ENCODE measurements around the gene DPEP2NB. TPM values are rescaled to one million over a fixed set of nuclear protein-coding genes. Genes with fewer than 3 reads are reported as not detected.
"Not testable (repeated sequence)": the region's sequence is repeated elsewhere in the genome, so short reads cannot be mapped to it uniquely, and the experiment has no call there.

The DPEP2NB gene
- total RNA-seq, 1 donor from 2014 or later = not detected

GRCh38 chr16:68009872-68010271, 5.8 kb downstream of the DPEP2NB start:
- DNase-seq = not testable (repeated sequence)

- no peak for DNase-seq
Observed at GRCh38 chr16:68009157-68009735, 6.5 kb downstream of the DPEP2NB start.

GRCh38 chr16:68005786-68006286, 9.9 kb downstream of the DPEP2NB start:
- no peak for DNase-seq

- no peak for DNase-seq
Observed at GRCh38 chr16:68005211-68005610, 10.5 kb downstream of the DPEP2NB start.

GRCh38 chr16:68003031-68003430, 12.7 kb downstream of the DPEP2NB start:
- no peak for DNase-seq

- DNase-seq = no peak
Observed at GRCh38 chr16:68000450-68000849, 15.3 kb downstream of the DPEP2NB start.

GRCh38 chr16:67999985-68000384, 15.7 kb downstream of the DPEP2NB start:
- DNase-seq = no peak

- DNase-seq = not testable (repeated sequence)
Observed at GRCh38 chr16:67998779-67999688, 16.7 kb downstream of the DPEP2NB start, which contains the start of gene DPEP2. TSS of gene DPEP2 (minus strand) at chr16:67999484. CDS start at chr16:67993212, 6,272 bp downstream.

- not testable (repeated sequence) for DNase-seq
Observed at GRCh38 chr16:67998231-67998778, 17.4 kb downstream of the DPEP2NB start.

- DNase-seq = no peak
Observed at GRCh38 chr16:67996666-67997065, 19.0 kb downstream of the DPEP2NB start.

GRCh38 chr16:67995423-67995822, 20.3 kb downstream of the DPEP2NB start:
- no peak for DNase-seq

GRCh38 chr16:67994040-67994408, 21.7 kb downstream of the DPEP2NB start:
- DNase-seq = not testable (repeated sequence)

- DNase-seq = peak; percentile 28
Observed at GRCh38 chr16:67993207-67994039, 22.3 kb downstream of the DPEP2NB start.

- no peak for DNase-seq
Observed at GRCh38 chr16:67992661-67993206, 23.0 kb downstream of the DPEP2NB start.

- DNase-seq = no peak
Observed at GRCh38 chr16:67990018-67990386, 25.7 kb downstream of the DPEP2NB start.

GRCh38 chr16:67989322-67990017, 26.2 kb downstream of the DPEP2NB start:
- no peak for DNase-seq

- no peak for DNase-seq
Observed at GRCh38 chr16:67988675-67989074, 27.0 kb downstream of the DPEP2NB start.

GRCh38 chr16:67987460-67988160, 28.1 kb downstream of the DPEP2NB start:
- DNase-seq = no peak

- DNase-seq = no peak
Observed at GRCh38 chr16:67986949-67987348, 28.8 kb downstream of the DPEP2NB start.

- DNase-seq = no peak
Observed at GRCh38 chr16:67982011-67982696, 33.6 kb downstream of the DPEP2NB start.

All from occipital lobe (tissue), 2 donors.